IPS DF 19.7 (cell line): Measurements from ENCODE around the gene KCNAB2.

Experiments
- DNase-seq: peaks from one replicate; pipeline ENCODE4 v3.0.0-alpha.2; 2013; ENCODE audit warnings: low read depth, low spot score

KCNAB2 gene

GRCh38 chr1:6045561-6045960 lies at the start of gene KCNAB2:
Gene KCNAB2, plus strand, starts transcription at chr1:6045888. Its CDS starts 5,649 bp downstream, at chr1:6051537.
- DNase-seq = no peak

GRCh38 chr1:5996641-5997270 lies 48.9 kb upstream of the KCNAB2 start:
- DNase-seq = no peak

DNA sequence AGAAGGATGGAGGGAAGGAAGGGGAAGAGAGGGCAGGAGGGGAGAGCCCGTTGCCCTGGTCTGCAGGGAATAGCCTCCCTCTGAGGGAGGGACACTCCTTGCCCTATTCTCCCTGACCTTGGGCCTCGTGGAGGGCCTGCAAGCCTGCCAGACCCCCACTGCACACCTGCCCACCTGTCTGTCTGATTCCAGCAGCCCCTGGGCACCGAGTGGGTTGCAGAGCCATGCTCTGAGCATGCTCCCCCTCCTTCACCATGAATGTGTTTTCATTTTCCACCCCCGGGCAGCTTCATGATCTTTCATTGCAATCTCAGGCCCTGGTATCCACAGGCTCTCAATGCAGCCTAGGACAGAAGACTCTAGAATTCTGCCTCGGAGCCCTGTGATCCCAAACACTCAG lies 48.4 kb upstream of the KCNAB2 start:
- no peak for DNase-seq

DNA sequence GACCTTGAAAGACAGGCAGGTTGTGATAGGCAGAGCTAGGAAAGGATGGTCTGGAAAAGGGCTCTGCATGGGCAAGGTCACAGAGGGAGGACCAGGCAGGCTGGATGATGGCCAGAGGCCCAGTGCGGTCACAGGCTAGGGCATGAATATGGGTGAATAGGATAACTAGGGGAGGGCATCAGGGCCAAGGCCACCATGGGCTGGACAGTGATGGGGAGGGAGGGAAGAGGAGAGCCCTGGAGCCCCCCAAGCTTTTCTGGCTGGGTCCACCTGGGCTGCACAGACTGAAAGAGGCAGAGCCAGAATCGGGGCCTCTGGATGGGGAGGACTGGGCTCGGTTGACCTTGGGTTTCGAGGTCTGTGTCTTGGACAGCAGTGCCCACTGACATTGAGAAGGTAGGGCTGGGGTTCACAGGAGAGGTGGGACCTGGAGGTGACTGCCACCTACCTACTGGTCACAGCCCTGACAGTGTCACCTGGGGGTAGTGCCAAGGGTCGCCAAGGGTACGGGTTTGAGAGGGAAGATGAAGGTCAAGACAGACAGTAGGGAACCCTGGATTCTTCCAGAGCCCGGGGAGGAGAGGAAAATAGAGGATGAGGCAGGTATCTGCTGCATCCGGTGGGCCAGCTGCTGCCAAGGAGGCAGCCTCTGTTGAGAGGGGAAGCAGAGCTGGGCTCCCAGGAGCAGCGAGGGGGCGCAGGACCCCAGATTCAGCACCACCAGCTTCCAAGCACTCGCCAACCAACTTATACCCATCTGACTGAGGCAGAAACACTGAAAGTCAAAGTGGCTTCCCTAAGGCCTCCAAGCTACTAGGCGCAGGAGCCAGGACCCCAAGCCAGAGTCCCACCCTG lies 47.4 kb upstream of the KCNAB2 start:
- no peak for DNase-seq

DNA sequence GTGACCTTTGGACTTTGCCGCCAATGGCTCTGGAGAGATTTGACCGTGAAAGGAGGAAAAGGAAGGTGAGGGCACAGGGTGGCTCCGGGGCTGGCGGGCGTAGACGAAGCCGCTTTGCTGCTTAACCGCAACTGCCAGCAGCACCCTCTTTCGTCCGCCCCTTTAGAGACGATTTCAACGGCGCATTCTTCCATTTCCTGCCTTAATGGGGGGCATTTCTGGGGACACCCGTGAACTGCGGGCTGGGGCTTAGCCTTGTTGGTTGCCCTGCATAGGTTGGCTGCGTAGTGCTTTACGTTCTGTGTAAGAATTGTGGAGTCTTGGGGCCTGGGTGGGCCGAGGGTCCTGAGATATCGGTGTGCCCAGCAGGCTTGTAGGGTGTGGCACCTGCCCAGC lies 46.8 kb upstream of the KCNAB2 start:
- DNase-seq = no peak

DNA sequence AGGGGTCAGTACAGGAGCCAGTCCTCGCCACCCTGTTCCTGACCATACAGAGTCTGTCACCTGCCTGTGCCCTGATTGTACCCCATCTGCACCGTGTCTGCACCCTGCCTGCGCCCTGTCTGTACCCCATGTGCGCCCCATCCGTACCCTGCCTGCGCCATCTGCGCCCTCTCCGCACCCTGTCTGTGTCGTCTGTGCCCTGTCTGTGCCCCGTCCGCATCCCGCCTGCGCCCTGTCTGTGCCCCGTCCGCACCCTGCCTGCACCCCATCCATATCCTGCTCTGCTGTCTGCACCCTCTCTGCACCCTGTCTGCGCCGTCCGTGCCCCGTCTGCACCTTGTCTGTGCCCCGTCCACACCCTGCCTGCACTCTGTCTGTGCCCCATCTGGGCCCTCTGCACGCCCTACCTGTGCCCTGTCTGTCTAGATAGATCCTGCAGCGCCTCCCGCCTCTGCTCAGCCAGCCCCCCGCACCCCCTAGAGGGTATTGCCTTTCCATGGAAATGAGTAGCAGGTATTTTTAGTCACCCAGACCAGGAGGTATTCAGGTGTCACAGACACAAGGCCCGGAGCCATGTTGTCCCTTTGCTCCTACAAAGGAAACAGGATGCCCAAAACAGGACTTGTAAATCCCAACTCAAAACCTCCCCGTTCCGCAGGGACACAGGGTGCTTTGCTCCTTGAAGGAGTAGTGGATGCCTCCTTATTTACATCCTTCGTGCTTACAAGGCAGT lies 45.8 kb upstream of the KCNAB2 start:
- no peak for DNase-seq

DNA sequence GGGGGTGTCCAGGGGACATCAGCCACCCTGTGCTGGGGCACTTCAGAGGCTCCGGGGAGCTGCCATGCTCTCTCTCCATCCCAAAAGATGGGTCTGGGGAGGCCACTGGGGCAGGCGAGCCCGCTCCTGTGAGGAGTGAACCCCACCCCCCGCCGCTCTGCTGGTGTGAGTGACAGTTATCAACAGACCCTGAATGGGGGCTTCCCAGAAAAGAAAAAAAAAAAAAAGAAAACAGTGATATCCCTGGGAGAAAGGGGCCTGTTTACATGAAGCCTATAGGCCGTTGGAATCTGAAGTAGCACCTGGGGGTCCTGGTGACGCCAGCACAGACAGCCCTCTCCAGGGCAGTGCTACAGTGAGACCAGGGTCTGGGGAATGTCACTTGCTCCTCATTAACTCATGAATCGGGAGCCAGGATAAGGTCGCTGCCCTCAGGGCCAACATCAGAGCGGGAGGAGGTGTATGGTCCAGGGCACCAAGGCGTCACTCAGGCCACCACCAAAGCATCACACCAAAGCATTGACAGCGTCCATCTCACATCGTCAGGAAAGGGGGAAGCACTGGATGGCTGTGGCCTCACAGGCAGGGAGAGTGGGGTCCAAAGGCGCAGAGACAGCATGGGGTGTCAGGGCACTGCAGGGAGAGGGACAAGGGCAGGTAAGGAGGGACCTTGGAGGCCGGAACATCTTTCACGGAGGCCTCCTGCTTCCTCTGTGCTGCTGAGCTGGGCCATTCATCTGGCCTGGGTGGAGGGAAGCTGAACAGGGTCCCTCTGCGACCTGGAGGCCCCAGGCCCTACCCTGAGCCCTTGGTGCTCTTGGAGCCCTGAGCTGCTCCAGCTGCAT lies 45.0 kb upstream of the KCNAB2 start:
- DNase-seq = no peak

DNA sequence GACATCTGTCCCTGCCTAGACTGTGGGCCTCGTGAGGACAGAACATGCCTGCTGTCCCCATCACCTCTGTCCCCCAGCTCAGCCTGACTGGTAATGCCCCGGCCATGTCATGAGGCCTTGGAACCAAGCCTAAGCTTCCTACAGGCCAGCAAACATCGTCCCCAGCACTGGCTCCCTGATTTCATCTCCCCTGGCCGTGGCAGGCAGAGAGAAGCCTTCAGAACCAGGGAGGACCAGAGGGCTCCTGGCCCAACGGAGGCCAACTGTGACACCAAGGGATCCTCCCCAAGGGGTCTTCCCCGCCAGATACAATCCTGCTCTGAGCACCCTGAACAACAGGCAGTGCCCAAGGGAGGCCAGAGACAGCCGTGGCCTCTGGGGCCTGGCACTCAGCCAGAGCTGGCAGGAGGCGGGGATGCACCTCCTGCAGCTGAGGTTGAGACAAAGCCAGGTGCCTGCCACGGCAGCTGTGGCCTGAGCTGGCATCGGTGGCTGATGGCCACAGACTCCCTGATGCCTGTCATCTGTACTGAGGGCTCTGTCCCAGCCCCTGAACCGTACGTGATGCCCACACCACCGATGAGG lies 43.6 kb upstream of the KCNAB2 start:
- DNase-seq = no peak

- DNase-seq = no peak
Measured at GRCh38 chr1:6002714-6003501, 42.8 kb upstream of the KCNAB2 start.

- no peak for DNase-seq
Measured at GRCh38 chr1:6003568-6004411, 41.9 kb upstream of the KCNAB2 start.

GRCh38 chr1:6004412-6005123 lies 41.1 kb upstream of the KCNAB2 start:
- no peak for DNase-seq

GRCh38 chr1:6005276-6005917 lies 40.3 kb upstream of the KCNAB2 start:
- DNase-seq = no peak

- no peak for DNase-seq
Measured at GRCh38 chr1:6006882-6007281, 38.8 kb upstream of the KCNAB2 start.

DNA sequence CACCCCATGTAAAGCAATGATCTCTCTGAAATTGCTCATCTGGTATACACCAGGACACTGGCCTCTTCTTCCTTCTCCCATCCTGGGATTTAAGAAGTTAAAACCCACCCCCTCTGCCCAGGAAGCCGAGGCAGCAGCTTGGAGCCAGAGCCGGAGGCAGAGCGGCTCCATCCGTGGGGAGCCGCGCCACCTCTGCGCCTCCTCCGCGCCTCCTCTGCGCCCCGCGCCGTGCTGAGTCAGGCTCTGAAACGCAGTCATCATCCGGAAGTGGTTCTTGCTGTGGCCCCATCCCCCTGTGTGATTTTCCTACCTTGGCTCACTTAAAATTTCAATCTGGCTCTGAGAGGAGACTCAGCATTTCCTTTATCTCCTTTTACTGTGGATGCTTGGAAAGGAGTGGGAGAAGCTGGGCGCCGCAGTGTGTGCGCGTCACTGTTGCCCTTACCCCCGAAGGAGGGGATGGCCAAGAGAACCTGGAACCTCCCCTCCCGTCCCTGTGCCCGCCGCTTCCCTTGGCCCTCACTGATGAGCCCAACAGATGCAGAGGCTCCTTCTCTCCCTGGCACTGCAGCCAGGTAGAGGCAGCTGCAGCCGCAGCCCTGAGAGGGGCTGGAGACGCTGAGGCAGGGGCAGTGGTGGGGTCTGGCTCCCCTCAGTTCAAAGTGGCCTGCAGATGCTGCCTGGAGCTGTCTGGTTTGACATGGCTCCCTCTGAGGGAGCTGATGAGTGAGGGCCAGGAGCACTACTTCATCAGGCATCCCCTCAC lies 38.2 kb upstream of the KCNAB2 start:
- DNase-seq = no peak

DNA sequence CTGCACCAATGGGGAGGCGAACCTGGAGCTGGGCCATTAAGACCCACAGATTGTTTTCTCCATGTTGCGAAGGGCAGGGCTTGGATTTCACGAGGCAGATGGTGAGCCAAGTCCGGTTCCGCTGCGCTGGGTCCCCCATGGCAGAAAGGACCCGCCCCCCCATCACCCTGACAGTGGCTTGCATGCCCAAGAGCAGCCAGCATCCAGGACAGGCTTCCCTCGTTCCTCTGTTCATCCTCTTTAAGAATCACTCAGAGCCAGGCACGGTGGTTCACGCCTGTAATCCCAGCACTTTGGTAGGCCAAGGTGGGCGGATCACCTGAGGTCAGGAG lies 37.6 kb upstream of the KCNAB2 start:
- DNase-seq = no peak

DNA sequence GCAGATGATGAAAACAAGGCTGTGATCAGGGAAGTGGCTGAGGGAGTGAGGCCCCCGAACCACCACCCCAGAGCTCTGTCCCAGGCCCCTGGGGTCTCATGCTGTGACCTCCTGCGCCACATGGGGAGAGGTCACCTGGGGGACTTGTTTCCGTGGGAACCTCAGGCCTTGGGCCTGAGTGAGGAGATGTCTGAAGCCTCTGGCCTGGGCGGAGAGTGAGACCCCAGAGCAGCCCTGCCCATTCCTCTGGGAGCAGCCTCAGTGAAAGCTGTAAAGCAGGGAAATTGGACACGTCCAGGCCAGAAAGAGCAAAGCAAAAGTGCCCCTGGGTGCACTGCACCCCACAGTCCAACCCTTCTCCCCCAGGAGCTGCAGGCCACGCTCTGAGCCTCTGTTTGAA lies 37.0 kb upstream of the KCNAB2 start:
- no peak for DNase-seq

GRCh38 chr1:6009120-6010040 lies 36.3 kb upstream of the KCNAB2 start:
- DNase-seq = no peak
